ENCODE data around the gene GPRC5C.

DNA sequence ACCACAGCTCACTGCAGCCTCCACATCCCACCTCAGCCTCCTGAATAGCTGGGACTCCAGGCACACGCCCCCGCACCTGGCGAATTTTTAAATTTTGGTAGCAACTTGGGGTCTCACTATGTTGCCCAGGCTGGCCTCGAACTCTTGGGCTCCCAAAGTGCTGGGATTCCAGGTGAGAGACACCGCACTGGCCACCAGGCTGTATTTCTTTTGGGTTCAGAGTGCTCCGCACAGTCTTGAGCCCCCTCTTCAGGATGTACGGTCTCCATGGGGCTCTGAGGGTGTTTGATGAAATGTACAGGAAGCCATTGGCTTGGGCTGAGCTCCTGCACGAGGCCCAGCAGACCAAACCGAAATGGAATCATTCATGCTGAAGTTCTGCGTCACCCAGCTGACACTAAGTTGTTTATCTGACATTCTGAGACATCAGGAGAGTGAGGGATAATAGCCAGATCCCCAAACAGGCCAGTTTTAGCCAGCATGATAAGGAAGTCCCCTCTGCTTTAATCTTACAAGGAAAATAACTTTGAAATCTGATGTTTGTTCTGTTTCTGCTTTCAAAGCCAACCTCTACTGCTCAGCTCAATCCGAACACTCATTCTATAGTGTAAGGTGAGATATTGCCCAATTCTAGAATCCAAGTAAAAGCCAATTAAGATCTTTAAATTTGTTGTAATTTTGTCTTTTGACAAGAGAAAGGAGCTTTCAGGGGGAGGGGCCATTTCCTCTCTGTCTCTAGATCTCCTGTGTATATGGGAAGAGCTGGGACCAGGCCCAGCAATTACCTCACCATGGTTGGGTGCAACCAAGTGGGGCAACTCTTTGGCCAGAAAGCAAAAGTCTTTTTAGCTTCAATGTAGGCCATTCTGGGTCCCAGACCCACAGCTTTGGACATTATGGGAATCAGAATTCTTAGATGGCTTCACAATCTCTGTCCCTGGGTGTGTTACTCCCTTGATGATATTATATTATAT, 40.9 kb upstream of the GPRC5C start:
- TF ChIP-seq, protein P1, sequence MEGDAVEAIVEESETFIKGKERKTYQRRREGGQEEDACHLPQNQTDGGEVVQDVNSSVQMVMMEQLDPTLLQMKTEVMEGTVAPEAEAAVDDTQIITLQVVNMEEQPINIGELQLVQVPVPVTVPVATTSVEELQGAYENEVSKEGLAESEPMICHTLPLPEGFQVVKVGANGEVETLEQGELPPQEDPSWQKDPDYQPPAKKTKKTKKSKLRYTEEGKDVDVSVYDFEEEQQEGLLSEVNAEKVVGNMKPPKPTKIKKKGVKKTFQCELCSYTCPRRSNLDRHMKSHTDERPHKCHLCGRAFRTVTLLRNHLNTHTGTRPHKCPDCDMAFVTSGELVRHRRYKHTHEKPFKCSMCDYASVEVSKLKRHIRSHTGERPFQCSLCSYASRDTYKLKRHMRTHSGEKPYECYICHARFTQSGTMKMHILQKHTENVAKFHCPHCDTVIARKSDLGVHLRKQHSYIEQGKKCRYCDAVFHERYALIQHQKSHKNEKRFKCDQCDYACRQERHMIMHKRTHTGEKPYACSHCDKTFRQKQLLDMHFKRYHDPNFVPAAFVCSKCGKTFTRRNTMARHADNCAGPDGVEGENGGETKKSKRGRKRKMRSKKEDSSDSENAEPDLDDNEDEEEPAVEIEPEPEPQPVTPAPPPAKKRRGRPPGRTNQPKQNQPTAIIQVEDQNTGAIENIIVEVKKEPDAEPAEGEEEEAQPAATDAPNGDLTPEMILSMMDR (IDR thresholded peaks at IDR 0.05): no peak
- no peak for TF ChIP-seq POLR2A (IDR thresholded peaks at IDR 0.05)
- no peak for TF ChIP-seq POLR2AphosphoS5 (IDR thresholded peaks at IDR 0.05)
